A549 treated with DMSO at 1 μM for 4 hours (cell line): ENCODE data around the gene PUDP. TPM values are rescaled to one million over a fixed set of nuclear protein-coding genes. Genes with fewer than 3 reads are reported as not detected.

Experiments
- total RNA-seq: library from RNA; stranded (reverse); fragments of 200-300 nt; extraction: Qiagen RNA extraction; gene quantifications from 5 replicates; pipeline ENCODE4 v1.2.3, GENCODE V29; 2022; ENCODE audit warnings: low read depth

Gene PUDP
- 25.7 to 28.2 TPM (median 27.1 TPM) in 5 replicates for total RNA-seq

GRCh38 chrX:7147978-7148854 lies at the start of gene PUDP:
PUDP (minus strand) TSS chrX:7148153; CDS start chrX:7148113, 40 bp downstream.

GRCh38 chrX:7147413-7147977 lies 458 bp downstream of the PUDP start, which contains the start of gene STS:
STS (plus strand) TSS chrX:7147712; CDS start chrX:7253200, 105,488 bp downstream.

Other genes starting within 250 kb of the PUDP start
- gene STS, start 441 bp downstream of the PUDP start, total RNA-seq: 2.1 to 3.1 TPM (median 2.4 TPM) in 5 replicates